SK-N-SH (cell line): ENCODE results near the gene MANF.
"Not testable (repeated sequence)": the region's sequence is repeated elsewhere in the genome, so short reads cannot be mapped to it uniquely, and the experiment has no call there.

Source experiments
- CTCF ChIP-seq: fragments of 200-600 bp; sonication (generic); IDR thresholded peaks from 2 replicates; pipeline ENCODE4 v1.6.1; 2017; ENCODE audit warnings: antibody characterized with exemption, mild to moderate bottlenecking, moderate library complexity
- ELF1 ChIP-seq: IDR thresholded peaks from 2 replicates; pipeline ENCODE4 v1.4.0; 2012
- EP300 ChIP-seq, 2 experiments: IDR thresholded peaks; 2 replicates each; pipeline versions ENCODE4 v1.4.0 to v1.6.1; 2012; ENCODE audit warnings: borderline replicate concordance in 1 of 2, low read depth in 1 of 2, low read length in 1 of 2
- EZH2phosphoT487 ChIP-seq: fragments of 200-600 bp; sonication (generic); IDR thresholded peaks from 2 replicates; pipeline ENCODE4 v1.6.1; 2017; ENCODE audit warnings: low read depth, mixed run types, mild to moderate bottlenecking, antibody characterized with exemption, moderate library complexity, borderline replicate concordance
- FOXM1 ChIP-seq: IDR thresholded peaks from 2 replicates; pipeline ENCODE4 v1.4.0; 2012; ENCODE audit warnings: low read depth, mild to moderate bottlenecking
- GABPA ChIP-seq: IDR thresholded peaks from 2 replicates; pipeline ENCODE4 v1.4.0; 2012; ENCODE audit warnings: low read depth, mild to moderate bottlenecking
- JUND ChIP-seq: IDR thresholded peaks from 2 replicates; pipeline ENCODE4 v1.4.0; 2012
- MAX ChIP-seq: IDR thresholded peaks from 2 replicates; pipeline ENCODE4 v1.4.0; 2012; ENCODE audit warnings: low read depth
- POLR2AphosphoS5 ChIP-seq: IDR thresholded peaks from 2 replicates; pipeline ENCODE4 v1.6.1; 2012; ENCODE audit warnings: low read depth, low read length
- RAD21 ChIP-seq: IDR thresholded peaks from 2 replicates; pipeline ENCODE4 v1.6.1; 2012; ENCODE audit warnings: mild to moderate bottlenecking, low read length
- REST ChIP-seq: IDR thresholded peaks from 2 replicates; pipeline ENCODE4 v1.6.1; 2012; ENCODE audit warnings: mild to moderate bottlenecking, low read depth, low read length, moderate library complexity

- TF ChIP-seq CTCF; FOXM1; MAX; EP300 (IDR thresholded peaks at IDR 0.05; ENCODE audit: borderline replicate concordance in 1 of 2, low read depth in 1 of 2, low read length in 1 of 2); REST; EZH2phosphoT487; GABPA; ELF1; RAD21; JUND; POLR2AphosphoS5: not testable (repeated sequence)
These were observed 2.2 kb downstream of the MANF start for GRCh38 chr3:51387281-51387680.
